Suprapubic skin (tissue), 3 donors: Measurements from ENCODE around the gene SMPX.

ENCODE experiments used
- CTCF ChIP-seq, 2 donors: fragments of 200-600 bp in 1 of 2; fragments of 450-650 bp in 1 of 2; sonication (generic) in 1 of 2; IDR thresholded peaks; one replicate each; pipeline ENCODE4 v1.5.1; 2016 to 2019; ENCODE audit warnings: antibody characterized with exemption in 2 of 2, mild to moderate bottlenecking in 1 of 2, moderate library complexity in 1 of 2
- POLR2A ChIP-seq, 2 donors: fragments of 450-650 bp; IDR thresholded peaks; one replicate each; pipeline ENCODE4 v1.6.1; 2017; ENCODE audit warnings: antibody characterized with exemption in 2 of 2, mild to moderate bottlenecking in 2 of 2, moderate library complexity in 2 of 2

- no peak for TF ChIP-seq POLR2A (IDR thresholded peaks at IDR 0.05)
- no peak for TF ChIP-seq CTCF (IDR thresholded peaks at IDR 0.05)
Observed at GRCh38 chrX:21738950-21739287, 19.0 kb downstream of the SMPX start.
